Embryonic facial prominence (tissue), 1 donor: ENCODE data around the gene SMIM38.
"Not testable (repeated sequence)": the region's sequence is repeated elsewhere in the genome, so short reads cannot be mapped to it uniquely, and the experiment has no call there.

Experiments used
- DNase-seq: peaks from one replicate; pipeline ENCODE4 v3.0.0-alpha.2; 2016; ENCODE audit errors: extremely low spot score

Gene SMIM38

GRCh38 chr11:69140161-69140560 lies 15.6 kb upstream of the SMIM38 start:
- not testable (repeated sequence) for DNase-seq

GRCh38 chr11:69140635-69141034 lies 15.1 kb upstream of the SMIM38 start:
- no peak for DNase-seq

- no peak for DNase-seq
Measured at GRCh38 chr11:69141742-69142141, 14.0 kb upstream of the SMIM38 start.

- no peak for DNase-seq
Measured at GRCh38 chr11:69142895-69143294, 12.8 kb upstream of the SMIM38 start.

- no peak for DNase-seq
Measured at GRCh38 chr11:69144316-69145049, 11.3 kb upstream of the SMIM38 start.

- DNase-seq = no peak
Measured at GRCh38 chr11:69145050-69145380, 10.7 kb upstream of the SMIM38 start.

GRCh38 chr11:69148377-69148762 lies 7.4 kb upstream of the SMIM38 start:
- no peak for DNase-seq

GRCh38 chr11:69148806-69149205 lies 6.9 kb upstream of the SMIM38 start:
- no peak for DNase-seq

- not testable (repeated sequence) for DNase-seq
Measured at GRCh38 chr11:69149338-69150045, 6.2 kb upstream of the SMIM38 start.

- DNase-seq = no peak
Measured at GRCh38 chr11:69150175-69150574, 5.6 kb upstream of the SMIM38 start.

- DNase-seq = no peak
Measured at GRCh38 chr11:69151836-69152235, 3.9 kb upstream of the SMIM38 start.

- DNase-seq = no peak
Measured at GRCh38 chr11:69152733-69153421, 2.9 kb upstream of the SMIM38 start.

GRCh38 chr11:69153661-69154060 lies 2.1 kb upstream of the SMIM38 start:
- DNase-seq = no peak

GRCh38 chr11:69154211-69154913 lies 1.4 kb upstream of the SMIM38 start:
- DNase-seq = no peak

- no peak for DNase-seq
Measured at GRCh38 chr11:69154938-69155301, 815 bp upstream of the SMIM38 start.

- no peak for DNase-seq
Measured at GRCh38 chr11:69156235-69156639, 502 bp downstream of the SMIM38 start.

- DNase-seq = no peak
Measured at GRCh38 chr11:69156673-69157155, 979 bp downstream of the SMIM38 start.

- DNase-seq = no peak
Measured at GRCh38 chr11:69157156-69157821, 1.6 kb downstream of the SMIM38 start.

GRCh38 chr11:69157822-69158231 lies 2.1 kb downstream of the SMIM38 start:
- DNase-seq = no peak

GRCh38 chr11:69158301-69159149 lies 2.8 kb downstream of the SMIM38 start:
- no peak for DNase-seq
